Gastroesophageal sphincter (tissue), 4 donors: ENCODE measurements around the gene PRDM5. TPM values are rescaled to one million over a fixed set of nuclear protein-coding genes. Genes with fewer than 3 reads are reported as not detected.

Experiments
- ATAC-seq: fragments of 150-250 bp; one replicate; pipeline ENCODE4 v1.9.1; 2016; ENCODE audit warnings: mild to moderate bottlenecking, moderate library complexity
- H3K27ac ChIP-seq, 4 donors: fragments of 200-600 bp; sonication (generic) in 3 of 4; 1 replicate in 3 of 4; 2 replicates in 1 of 4; pipeline ENCODE4 v1.5.1; 2016 to 2019
- H3K27me3 ChIP-seq: fragments of 200-600 bp; sonication (generic); one replicate; pipeline ENCODE4 v1.5.1; 2019
- H3K36me3 ChIP-seq, 2 donors: fragments of 200-600 bp; sonication (generic); one replicate each; pipeline ENCODE4 v1.5.1; 2019; ENCODE audit warnings: control low read depth in 1 of 2
- H3K4me1 ChIP-seq, 3 donors: fragments of 200-600 bp; sonication (generic); 1 replicate in 2 of 3; 2 replicates in 1 of 3; pipeline ENCODE4 v1.5.1; 2016 to 2019; ENCODE audit warnings: control low read depth in 2 of 3
- H3K4me3 ChIP-seq, 2 donors: fragments of 200-600 bp; sonication (generic); one replicate each; pipeline ENCODE4 v1.5.1; 2019; ENCODE audit warnings: mild to moderate bottlenecking in 1 of 2, moderate library complexity in 1 of 2
- H3K9me3 ChIP-seq, 3 donors: fragments of 200-600 bp; sonication (generic); one replicate each; pipeline ENCODE4 v1.5.1; 2017 to 2019; ENCODE audit warnings: control low read depth in 2 of 3
- CTCF ChIP-seq, 4 experiments: fragments of 200-600 bp in 2 of 4; fragments of 450-650 bp in 2 of 4; sonication (generic) in 1 of 4; IDR thresholded peaks; one replicate each; pipeline ENCODE4 v1.5.1; 2017 to 2019; ENCODE audit warnings: antibody characterized with exemption in 4 of 4, mild to moderate bottlenecking in 2 of 4, moderate library complexity in 2 of 4
- EP300 ChIP-seq: sonication (generic); formaldehyde crosslinking; IDR thresholded peaks from one replicate; pipeline ENCODE4 v1.6.1; 2017; ENCODE audit warnings: antibody characterized with exemption, mild to moderate bottlenecking
- POLR2A ChIP-seq, 2 donors: fragments of 450-650 bp; IDR thresholded peaks; one replicate each; pipeline ENCODE4 v1.6.1; 2017; ENCODE audit warnings: antibody characterized with exemption in 2 of 2, mild to moderate bottlenecking in 2 of 2, moderate library complexity in 1 of 2
- POLR2AphosphoS5 ChIP-seq: sonication (generic); formaldehyde crosslinking; IDR thresholded peaks from one replicate; pipeline ENCODE4 v1.6.1; 2017; ENCODE audit warnings: antibody characterized with exemption
- WGBS, 2 donors: methylation state at CpG; one replicate each; pipeline ENCODE4 v1.1.5; 2018; ENCODE audit warnings: low coverage in 1 of 2; 5-methylcytosine and 5-hydroxymethylcytosine counted together
- total RNA-seq, 4 donors: library from RNA; depleted of rRNA; stranded (reverse); fragments of >200 nt; gene quantifications; one replicate each; pipeline ENCODE4 v1.1.0, GENCODE V29; 2016

PRDM5 gene
- total RNA-seq, 4 donors from 2014 or later: 10.6 to 33.9 (median 18.9) TPM

- Histone ChIP-seq H3K9me3 (no peaks in the 10 kb centered on the region), H3K4me1 (no peaks in the 10 kb centered on the region), H3K4me3 (no peak overlapping the region), H3K27ac (no peak overlapping the region), H3K36me3 (peaks cover 0 to 4% of the 10 kb centered on the region in 2 donors), H3K27me3 (no peaks in the 10 kb centered on the region)
- 63 to 81% methylated on average over 2 of the region's 2 CpGs for WGBS, 2 donors
- TF ChIP-seq POLR2AphosphoS5: no peak
- TF ChIP-seq CTCF (IDR thresholded peaks at IDR 0.05): no peak
- TF ChIP-seq EP300: no peak
- TF ChIP-seq POLR2A (IDR thresholded peaks at IDR 0.05): no peak
- no peak for ATAC-seq
Observed at GRCh38 chr4:120855307-120856001, 67.1 kb downstream of the PRDM5 start.

- H3K27ac ChIP-seq: no peak overlapping the region
- ATAC-seq: no peak
- 67 to 75% methylated on average over 7 of the region's 7 CpGs for WGBS, 2 donors
- no peaks in the 10 kb centered on the region for H3K9me3 ChIP-seq
- no peaks in the 10 kb centered on the region for H3K4me1 ChIP-seq
- no peak overlapping the region for H3K4me3 ChIP-seq
- H3K36me3 ChIP-seq: peaks cover 0 to 4% of the 10 kb centered on the region in 2 donors
- TF ChIP-seq EP300 (no peak), CTCF (IDR thresholded peaks at IDR 0.05) (no peak), POLR2AphosphoS5 (no peak), POLR2A (IDR thresholded peaks at IDR 0.05) (no peak)
- no peaks in the 10 kb centered on the region for H3K27me3 ChIP-seq
Observed at GRCh38 chr4:120853161-120853935, 69.2 kb downstream of the PRDM5 start.

- H3K36me3 ChIP-seq: peaks cover 0 to 11% of the 10 kb centered on the region in 2 donors
- WGBS, 2 donors: 45 to 58% methylated on average over 3 of the region's 3 CpGs
- no peak for TF ChIP-seq CTCF (IDR thresholded peaks at IDR 0.05)
- TF ChIP-seq EP300: no peak
- TF ChIP-seq POLR2A (IDR thresholded peaks at IDR 0.05): no peak
- no peak for TF ChIP-seq POLR2AphosphoS5
Observed at GRCh38 chr4:120850018-120850599, 72.4 kb downstream of the PRDM5 start.

GRCh38 chr4:120847019-120847582 is 75.4 kb downstream of the PRDM5 start:
- no peak for ATAC-seq
- H3K27me3 ChIP-seq: no peaks in the 10 kb centered on the region
- peaks cover 0 to 7% of the 10 kb centered on the region in 2 donors for H3K36me3 ChIP-seq
- H3K27ac ChIP-seq: no peak overlapping the region
- H3K4me3 ChIP-seq: no peak overlapping the region
- no peaks in the 10 kb centered on the region for H3K9me3 ChIP-seq
- H3K4me1 ChIP-seq: no peaks in the 10 kb centered on the region
- 73% methylated on average over 2 of the region's 2 CpGs; no CpG with 5 or more reads in 1 of the 2 donors for WGBS, 2 donors
- TF ChIP-seq EP300: no peak
- no peak for TF ChIP-seq POLR2A (IDR thresholded peaks at IDR 0.05)
- no peak for TF ChIP-seq POLR2AphosphoS5
- no peak for TF ChIP-seq CTCF (IDR thresholded peaks at IDR 0.05)

More at GRCh38 chr4:120850018-120850599, 72.4 kb downstream of the PRDM5 start:
- Histone ChIP-seq H3K9me3 (no peaks in the 10 kb centered on the region), H3K27ac (no peak overlapping the region), H3K4me3 (no peak overlapping the region), H3K27me3 (no peaks in the 10 kb centered on the region), H3K4me1 (no peaks in the 10 kb centered on the region)
- ATAC-seq: no peak
